NB4 (cell line): Measurements from ENCODE around the gene ATG16L1.

Source experiments
- DNase-seq: peaks from one replicate; pipeline ENCODE4 v3.0.0; 2010; ENCODE audit warnings: low read depth
- H3K4me3 ChIP-seq: one replicate; pipeline ENCODE4 v1.5.1; 2011; ENCODE audit warnings: mild to moderate bottlenecking, low read depth, low read length, moderate library complexity
- CTCF ChIP-seq: IDR thresholded peaks from one replicate; pipeline ENCODE4 v1.5.1; 2012; ENCODE audit warnings: low read depth, low read length
- MYC ChIP-seq: IDR thresholded peaks from 2 replicates; pipeline ENCODE4 v1.6.1; 2011; ENCODE audit warnings: low read depth, low read length
- POLR2A ChIP-seq: IDR thresholded peaks from 2 replicates; pipeline ENCODE4 v1.6.1; 2011; ENCODE audit warnings: mild to moderate bottlenecking; ENCODE audit not compliant: insufficient read length; ENCODE audit errors: extremely low read depth
- TF ChIP-seq, protein P1 (sequence below): IDR thresholded peaks from 2 replicates; pipeline ENCODE4 v1.6.1; 2011; ENCODE audit warnings: low read depth, low read length

Gene ATG16L1

GRCh38 chr2:233312874-233313273, 61.4 kb downstream of the ATG16L1 start:
- DNase-seq = no peak
- no peak for TF ChIP-seq POLR2A
- TF ChIP-seq MYC = no peak
- TF ChIP-seq, protein P1, sequence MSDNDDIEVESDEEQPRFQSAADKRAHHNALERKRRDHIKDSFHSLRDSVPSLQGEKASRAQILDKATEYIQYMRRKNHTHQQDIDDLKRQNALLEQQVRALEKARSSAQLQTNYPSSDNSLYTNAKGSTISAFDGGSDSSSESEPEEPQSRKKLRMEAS = no peak
- TF ChIP-seq CTCF = no peak
- no peak overlapping the region for H3K4me3 ChIP-seq

- TF ChIP-seq MYC (no peak), CTCF (no peak), POLR2A (no peak)
- TF ChIP-seq, protein P1 = no peak
- H3K4me3 ChIP-seq = no peak overlapping the region
- DNase-seq = no peak
These were observed 62.9 kb downstream of the ATG16L1 start for GRCh38 chr2:233314180-233314925.

DNA sequence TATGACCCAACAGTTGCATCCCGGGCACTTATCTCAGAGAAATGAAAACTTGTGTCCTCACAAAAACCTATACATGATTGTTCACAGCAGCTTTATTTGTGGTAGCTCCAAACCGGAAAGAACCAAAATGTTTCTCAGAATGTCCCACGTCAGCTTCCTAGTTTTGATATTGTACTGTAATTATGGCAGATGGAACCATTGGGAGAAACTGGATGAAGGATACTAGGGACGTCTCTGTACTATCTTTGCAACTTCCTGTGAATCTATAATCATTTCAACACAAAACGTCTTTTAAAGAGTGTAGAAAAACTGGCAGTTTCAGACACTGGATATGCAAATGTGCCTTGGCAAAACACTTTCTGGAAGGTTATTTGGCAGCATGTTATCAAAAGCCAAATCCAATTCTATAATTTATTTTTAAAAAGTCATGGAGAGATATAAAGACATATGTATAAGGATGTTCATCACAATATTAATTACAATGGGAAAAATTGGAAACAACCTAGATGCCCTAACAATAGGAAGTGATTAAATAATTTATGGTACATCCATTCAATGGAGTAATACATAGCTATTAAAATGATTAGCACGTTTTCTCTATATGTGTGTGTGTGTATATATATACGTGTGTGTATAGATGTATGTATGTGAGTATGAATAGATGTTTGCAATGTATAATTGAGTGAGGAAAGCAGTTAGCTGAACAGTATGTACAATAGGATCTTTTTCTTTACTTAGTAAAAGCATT, 65.9 kb downstream of the ATG16L1 start:
- H3K4me3 ChIP-seq = no peak overlapping the region
- no peak for TF ChIP-seq MYC
- no peak for DNase-seq

GRCh38 chr2:233319256-233319655, 67.8 kb downstream of the ATG16L1 start:
- no peak for DNase-seq
- no peak overlapping the region for H3K4me3 ChIP-seq
- no peak for TF ChIP-seq MYC
- TF ChIP-seq POLR2A = no peak

- DNase-seq = no peak
- no peak for TF ChIP-seq POLR2A
- TF ChIP-seq, protein P1 = no peak
- no peak for TF ChIP-seq MYC
- TF ChIP-seq CTCF = no peak
- H3K4me3 ChIP-seq = no peak overlapping the region
These were observed 69.0 kb downstream of the ATG16L1 start for GRCh38 chr2:233320470-233320869.

- DNase-seq = no peak
- H3K4me3 ChIP-seq = no peak overlapping the region
- no peak for TF ChIP-seq POLR2A
- TF ChIP-seq, protein P1 = no peak
- TF ChIP-seq MYC = no peak
- no peak for TF ChIP-seq CTCF
These were observed 69.7 kb downstream of the ATG16L1 start for GRCh38 chr2:233321166-233321565.
